Activated CD4-positive, alpha-beta T cell treated with anti-CD3 and anti-CD28 coated beads, Interleukin-2, amount 50 U/mL, for 48 hours (primary cell): ENCODE data around the gene ZSCAN26.
"Not testable (repeated sequence)": the region's sequence is repeated elsewhere in the genome, so short reads cannot be mapped to it uniquely, and the experiment has no call there.

Experiments used
- DNase-seq, 2 experiments: peaks; one replicate each; pipeline ENCODE4 v3.0.0-alpha.2; 2020

Gene ZSCAN26

GRCh38 chr6:28257042-28257441 is 9.9 kb upstream of the ZSCAN26 start:
- no peak for DNase-seq

GRCh38 chr6:28258877-28259777 is 7.8 kb upstream of the ZSCAN26 start, which contains the start of gene NKAPL:
Gene NKAPL (plus strand): TSS chr6:28259297. CDS start chr6:28259372, 75 bp downstream.
- DNase-seq, result peak; percentile 62 to 69

GRCh38 chr6:28263922-28264321 is 3.0 kb upstream of the ZSCAN26 start:
- DNase-seq, result no peak

GRCh38 chr6:28264834-28265401 is 2.0 kb upstream of the ZSCAN26 start:
- DNase-seq, result no peak

GRCh38 chr6:28266563-28266961 is 381 bp upstream of the ZSCAN26 start:
- DNase-seq, result no peak

GRCh38 chr6:28267695-28268059 is 734 bp downstream of the ZSCAN26 start:
- DNase-seq, result no peak

GRCh38 chr6:28269492-28269891 is 2.5 kb downstream of the ZSCAN26 start:
- no peak for DNase-seq

GRCh38 chr6:28274888-28275287 is 7.9 kb downstream of the ZSCAN26 start:
- no peak for DNase-seq

DNA sequence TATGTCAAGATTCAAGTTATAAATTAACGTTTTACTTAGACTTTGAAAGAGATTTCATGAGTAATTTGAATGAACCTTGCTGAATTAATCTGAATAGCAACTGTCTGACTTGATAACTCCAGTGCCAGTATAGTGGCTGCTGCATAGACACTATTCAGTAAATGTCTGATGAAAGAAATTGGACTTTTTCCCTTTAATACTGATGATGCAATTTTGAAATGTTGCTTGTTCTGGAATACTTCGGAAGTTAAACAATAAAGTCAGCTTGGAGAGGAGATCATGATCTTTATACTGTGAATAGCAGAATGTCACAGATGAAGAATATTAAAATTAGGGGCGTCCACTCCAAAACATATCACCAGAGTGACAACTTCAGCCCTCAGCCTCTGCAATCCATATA is 10.8 kb downstream of the ZSCAN26 start:
- no peak for DNase-seq

GRCh38 chr6:28280595-28281287 is 13.8 kb downstream of the ZSCAN26 start:
- no peak for DNase-seq

DNA sequence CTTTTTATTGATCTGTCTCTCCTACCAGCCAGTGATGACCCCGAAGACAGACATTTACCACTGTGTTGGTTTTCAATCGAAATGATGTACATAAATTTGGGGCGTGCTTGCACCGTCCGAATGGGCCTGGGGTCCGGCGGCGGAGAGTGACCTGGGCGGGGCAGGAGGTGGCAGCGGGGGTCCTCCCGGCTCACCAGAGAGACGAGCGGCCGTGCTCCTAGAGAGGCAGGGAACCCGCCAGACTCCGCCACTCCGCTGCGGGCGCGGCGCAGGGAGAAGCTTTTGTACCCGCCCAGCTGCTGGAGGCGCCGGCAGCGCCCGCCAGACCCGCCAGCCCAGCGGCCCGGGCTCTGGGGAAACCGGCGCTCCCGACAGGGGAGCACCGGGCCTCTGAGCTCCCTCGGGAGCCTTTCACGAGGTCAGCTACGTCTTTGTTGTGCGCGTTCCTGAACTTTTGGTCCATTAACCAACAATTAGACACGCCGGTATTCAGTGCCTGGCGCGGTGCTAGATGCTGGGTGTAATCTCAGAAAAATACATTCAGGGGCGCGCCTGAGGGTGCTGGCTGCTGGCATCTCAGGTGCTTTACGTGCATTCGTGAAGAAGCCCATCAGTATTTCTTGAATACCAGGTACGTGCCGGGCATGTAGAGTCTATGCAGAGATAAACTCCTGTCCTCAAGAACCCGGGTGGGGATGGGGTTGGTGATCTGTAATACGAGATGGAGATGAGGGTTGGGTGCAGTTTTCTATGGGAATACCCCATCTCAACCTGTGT is 14.5 kb downstream of the ZSCAN26 start, which contains the start of gene PGBD1:
TSS of gene PGBD1 (plus strand) at position 285 of the 777 bp plus-strand sequence. CDS start 2,242 bp downstream, outside the sequence.
- peak; percentile 65 to 68 for DNase-seq

DNA sequence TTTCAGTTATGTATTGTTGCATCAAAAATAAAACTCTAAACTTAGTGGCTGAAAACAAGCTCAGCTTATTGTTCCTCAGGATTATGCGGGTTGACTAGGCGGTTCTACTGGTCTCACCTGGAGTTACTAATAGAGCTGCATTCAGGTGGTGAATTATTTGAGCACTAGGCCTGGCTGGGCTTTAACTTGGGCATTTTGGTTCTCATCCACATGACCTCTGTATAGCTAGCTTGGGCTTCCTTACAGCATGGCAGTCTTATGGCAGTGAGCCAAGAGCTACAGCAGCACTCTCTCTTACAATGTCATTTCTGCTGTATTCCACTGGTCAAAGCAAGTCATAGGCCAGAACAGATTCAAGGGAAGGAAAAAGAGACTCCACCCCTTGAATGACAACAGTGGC is 16.0 kb downstream of the ZSCAN26 start:
- DNase-seq, result no peak

DNA sequence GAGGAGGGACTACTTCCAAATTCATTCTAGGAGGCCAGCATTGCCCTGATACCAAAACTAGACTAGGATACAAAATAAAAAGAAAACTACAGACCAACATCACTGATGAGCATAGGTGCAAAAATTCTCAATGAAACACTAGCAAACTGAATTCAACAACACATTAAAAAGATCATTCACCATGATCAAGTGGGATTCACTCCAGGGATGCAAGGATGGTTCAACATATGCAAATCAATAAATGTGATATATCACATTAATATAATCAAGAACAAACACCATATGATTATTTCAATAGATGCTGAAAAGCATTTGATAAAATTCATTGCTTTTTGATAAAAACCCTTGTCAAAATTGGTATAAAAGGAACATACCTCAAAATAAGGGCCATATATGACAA is 24.6 kb downstream of the ZSCAN26 start:
- DNase-seq, result no peak

GRCh38 chr6:28295326-28295725 is 28.4 kb downstream of the ZSCAN26 start:
- no peak for DNase-seq

GRCh38 chr6:28296520-28297060 is 29.6 kb downstream of the ZSCAN26 start:
- DNase-seq, result no peak

GRCh38 chr6:28303570-28303969 is 36.6 kb downstream of the ZSCAN26 start:
- no peak for DNase-seq

- not testable (repeated sequence) for DNase-seq
These were observed 39.4 kb downstream of the ZSCAN26 start for GRCh38 chr6:28306363-28306762.

GRCh38 chr6:28311139-28311823 is 44.3 kb downstream of the ZSCAN26 start:
- no peak for DNase-seq

DNA sequence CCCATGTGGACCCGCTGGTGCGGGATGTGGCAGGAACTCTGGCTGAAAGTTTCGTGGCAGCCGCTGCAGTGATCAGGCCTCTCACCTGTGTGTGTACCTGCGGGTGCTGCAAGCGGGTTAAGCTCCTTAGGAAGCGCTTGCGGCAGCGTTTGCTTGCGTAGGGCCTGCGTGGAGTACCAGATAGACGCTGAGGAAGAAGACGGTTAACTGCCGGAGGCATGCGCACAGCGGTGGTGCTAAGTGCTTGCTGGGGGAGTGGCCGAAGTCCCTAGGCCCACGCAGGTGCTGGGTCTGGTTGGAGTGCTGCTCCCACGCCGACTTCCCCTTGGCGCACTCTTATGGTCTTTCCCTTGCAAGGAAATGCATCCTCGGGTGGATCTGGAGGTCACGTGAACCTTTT is 46.0 kb downstream of the ZSCAN26 start:
- DNase-seq, result no peak

DNA sequence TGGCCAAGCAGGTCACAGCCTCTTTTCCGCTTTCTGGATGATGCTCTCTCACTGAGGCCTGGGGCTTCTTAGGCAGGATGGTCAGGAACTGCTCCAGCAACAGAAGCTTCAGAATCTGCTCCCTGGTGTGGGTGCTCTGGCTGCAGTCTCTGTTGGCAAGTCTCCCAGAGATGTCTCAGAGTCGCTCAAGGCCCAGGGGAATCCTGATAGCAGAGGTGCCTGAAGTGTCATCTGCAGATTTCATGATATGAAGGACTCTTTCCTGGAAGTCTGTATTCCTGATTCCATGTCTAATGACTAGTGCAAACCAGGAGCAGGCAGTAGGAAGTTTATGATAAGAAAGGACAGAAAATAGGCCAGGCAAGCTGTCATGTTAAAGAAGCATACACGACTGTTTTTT is 48.7 kb downstream of the ZSCAN26 start:
- DNase-seq, result no peak

DNA sequence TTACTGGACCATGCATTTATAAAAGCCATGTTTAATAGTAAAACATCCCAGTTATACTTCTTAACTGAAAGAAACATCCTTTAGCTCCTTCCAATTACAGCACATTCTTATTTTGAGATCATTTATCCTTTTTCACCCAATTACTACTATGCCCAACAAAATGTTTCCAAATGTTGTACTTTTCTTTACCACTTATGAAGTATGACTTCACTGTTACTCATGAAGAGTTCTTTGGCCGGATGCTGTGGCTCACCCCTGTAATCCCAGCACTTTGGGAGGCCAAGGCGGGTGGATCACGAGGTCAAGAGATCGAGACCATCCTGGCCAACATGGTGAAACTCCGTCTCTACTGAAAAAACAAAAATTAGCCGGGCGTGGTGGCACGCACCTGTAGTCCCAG is 50.9 kb downstream of the ZSCAN26 start:
- DNase-seq, result not testable (repeated sequence)

DNA sequence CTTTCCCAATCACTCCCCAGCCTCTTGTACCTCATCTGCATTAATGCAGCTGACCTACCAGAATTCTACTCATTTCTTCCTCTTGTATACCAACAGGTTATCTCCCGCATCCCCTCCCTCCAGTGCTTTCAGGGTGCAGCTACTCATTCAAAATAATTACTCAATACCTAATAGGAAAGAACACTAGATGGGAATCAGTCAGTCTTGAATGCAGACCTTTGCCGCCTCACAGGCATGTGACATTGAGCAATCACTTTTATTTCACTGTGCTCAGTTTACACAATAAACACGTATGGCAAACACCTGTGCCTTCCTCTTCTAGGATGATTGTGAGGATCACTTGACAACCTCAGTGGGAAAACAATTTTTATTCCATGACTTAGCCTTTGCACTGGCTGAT is 55.7 kb downstream of the ZSCAN26 start:
- no peak for DNase-seq
